Body of pancreas (tissue), 4 donors: ENCODE data around the gene RANBP1.

Experiments used
- CTCF ChIP-seq, 7 experiments: fragments of 450-650 bp in 4 of 7; fragments of 200-600 bp in 3 of 7; sonication (generic) in 3 of 7; IDR thresholded peaks; one replicate each; pipeline ENCODE4 v1.5.1; 2016 to 2019; ENCODE audit warnings: antibody characterized with exemption in 7 of 7
- POLR2A ChIP-seq, 3 donors: fragments of 450-650 bp; IDR thresholded peaks; one replicate each; pipeline ENCODE4 v1.6.1; 2016; ENCODE audit warnings: antibody characterized with exemption in 3 of 3, mild to moderate bottlenecking in 2 of 3

GRCh38 chr22:20127869-20128618 is 12.1 kb downstream of the RANBP1 start:
- TF ChIP-seq CTCF (IDR thresholded peaks at IDR 0.05), result no peak
- TF ChIP-seq POLR2A (IDR thresholded peaks at IDR 0.05), result no peak
